GM12873 (cell line): ENCODE results near the gene EML6.

ENCODE experiments used
- TF ChIP-seq, protein P1 (sequence below): IDR thresholded peaks from 2 replicates; pipeline ENCODE4 v1.5.1; 2012; ENCODE audit warnings: low read depth, mild to moderate bottlenecking, moderate library complexity, low read length, control low read depth; ENCODE audit not compliant: insufficient read depth; ENCODE audit errors: missing control alignments

EML6 gene

DNA sequence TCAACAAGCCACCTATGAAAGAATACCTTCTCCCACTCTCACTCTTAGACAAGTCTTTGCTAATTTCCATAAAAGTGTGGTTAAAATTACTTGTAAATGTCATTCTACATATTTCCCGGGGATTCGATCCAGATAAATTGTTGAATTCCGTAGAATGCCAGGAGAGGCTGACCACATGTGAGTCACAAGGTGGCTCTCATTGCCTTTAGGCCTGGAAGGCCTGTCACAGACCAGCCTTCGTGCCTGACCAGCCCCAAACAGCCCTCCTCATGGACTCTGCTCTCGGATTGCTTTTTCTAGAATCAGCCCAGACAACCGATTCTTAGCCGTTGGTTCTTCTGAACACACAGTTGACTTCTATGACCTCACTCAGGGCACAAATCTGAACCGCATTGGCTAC is 240.8 kb downstream of the EML6 start:
- TF ChIP-seq, protein P1, sequence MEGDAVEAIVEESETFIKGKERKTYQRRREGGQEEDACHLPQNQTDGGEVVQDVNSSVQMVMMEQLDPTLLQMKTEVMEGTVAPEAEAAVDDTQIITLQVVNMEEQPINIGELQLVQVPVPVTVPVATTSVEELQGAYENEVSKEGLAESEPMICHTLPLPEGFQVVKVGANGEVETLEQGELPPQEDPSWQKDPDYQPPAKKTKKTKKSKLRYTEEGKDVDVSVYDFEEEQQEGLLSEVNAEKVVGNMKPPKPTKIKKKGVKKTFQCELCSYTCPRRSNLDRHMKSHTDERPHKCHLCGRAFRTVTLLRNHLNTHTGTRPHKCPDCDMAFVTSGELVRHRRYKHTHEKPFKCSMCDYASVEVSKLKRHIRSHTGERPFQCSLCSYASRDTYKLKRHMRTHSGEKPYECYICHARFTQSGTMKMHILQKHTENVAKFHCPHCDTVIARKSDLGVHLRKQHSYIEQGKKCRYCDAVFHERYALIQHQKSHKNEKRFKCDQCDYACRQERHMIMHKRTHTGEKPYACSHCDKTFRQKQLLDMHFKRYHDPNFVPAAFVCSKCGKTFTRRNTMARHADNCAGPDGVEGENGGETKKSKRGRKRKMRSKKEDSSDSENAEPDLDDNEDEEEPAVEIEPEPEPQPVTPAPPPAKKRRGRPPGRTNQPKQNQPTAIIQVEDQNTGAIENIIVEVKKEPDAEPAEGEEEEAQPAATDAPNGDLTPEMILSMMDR, result no peak

DNA sequence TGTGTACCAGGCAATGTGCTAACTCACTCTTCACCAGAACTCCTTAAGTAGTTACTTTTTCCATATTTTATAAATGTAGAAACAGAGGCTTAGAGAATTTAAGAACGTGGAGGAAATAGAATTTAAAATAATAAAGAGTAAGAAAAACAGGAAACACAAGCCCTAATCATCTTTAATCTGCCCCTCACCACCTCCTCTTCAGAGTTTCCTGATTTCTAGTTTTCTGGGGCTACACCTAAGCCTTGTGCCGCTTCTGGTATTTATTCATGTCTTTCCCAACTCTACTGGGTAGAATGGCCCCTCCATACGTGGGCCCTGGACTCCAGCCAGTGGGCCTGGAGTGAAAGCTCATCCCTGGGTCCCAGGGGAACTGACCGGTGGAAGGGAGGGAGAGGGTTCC is 241.4 kb downstream of the EML6 start:
- TF ChIP-seq, protein P1, result no peak

DNA sequence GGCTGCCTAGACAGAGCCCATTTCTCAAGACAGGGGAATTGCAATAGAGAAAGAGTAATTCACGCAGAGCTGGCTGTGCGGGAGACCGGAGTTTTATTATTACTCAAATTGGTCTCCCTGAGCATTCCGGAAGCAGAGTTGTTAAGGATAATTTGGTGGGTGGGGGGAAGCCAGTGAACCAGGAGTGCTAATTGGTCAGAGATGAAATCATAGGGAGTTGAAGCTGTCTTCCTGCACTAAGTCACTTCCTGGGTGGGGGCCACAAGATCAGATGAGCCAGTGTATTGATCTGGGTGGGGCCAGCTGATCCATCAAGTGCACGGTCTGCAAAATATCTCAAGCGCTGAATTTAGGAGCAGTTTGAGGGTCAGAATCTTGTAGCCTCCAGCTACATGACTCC is 242.0 kb downstream of the EML6 start:
- TF ChIP-seq, protein P1, result no peak

DNA sequence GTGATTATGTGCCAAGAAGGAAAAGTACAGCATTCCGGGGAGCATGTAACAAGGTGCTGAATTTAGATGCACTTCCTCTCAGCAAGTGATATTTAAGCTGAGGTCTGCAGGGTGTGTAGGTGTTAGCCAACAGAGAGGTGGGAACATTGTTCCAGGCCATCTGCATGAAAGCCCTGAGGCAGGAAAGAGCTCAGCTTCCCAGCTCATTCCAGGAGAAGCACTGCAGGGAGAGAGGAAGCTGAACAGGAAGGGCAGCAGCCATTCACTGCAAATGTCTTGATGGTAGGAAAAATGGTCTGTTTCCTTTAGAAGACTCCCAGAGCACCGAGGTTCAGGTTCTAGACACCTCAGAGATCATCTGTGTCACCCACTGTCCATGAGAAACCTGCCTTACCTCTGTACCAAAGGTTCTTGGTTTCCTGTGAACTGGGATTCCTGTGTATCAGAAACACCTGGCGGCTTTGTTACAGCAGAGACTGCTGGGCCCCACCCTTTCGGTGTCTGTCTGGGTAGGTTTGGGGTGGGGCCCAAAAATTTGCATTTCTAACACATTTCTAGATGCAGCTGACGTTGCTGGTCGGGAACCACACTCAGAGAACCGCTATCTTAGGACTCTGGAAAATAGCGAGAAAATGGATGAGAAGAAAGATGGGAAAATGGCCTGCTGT is 242.8 kb downstream of the EML6 start:
- TF ChIP-seq, protein P1, result no peak

DNA sequence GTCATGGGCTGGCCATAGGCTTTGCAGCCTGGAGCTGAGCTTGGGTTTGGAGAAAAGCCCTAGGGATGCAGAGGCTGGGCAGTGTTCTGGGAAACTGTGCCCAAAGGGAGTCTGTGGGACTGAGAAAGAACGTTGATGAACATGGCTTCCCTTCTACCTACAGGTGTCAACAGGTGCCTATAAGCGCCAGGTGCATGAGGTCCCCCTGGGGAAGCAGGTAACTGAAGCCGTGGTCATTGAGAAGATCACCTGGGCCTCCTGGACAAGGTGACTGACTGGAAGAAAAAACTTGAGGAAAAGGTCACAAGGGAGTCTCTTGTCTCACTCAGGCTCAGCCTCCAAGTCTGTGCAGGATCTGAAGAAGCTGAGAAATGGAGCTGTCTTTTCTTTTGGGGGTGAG is 243.4 kb downstream of the EML6 start:
- TF ChIP-seq, protein P1, result no peak

DNA sequence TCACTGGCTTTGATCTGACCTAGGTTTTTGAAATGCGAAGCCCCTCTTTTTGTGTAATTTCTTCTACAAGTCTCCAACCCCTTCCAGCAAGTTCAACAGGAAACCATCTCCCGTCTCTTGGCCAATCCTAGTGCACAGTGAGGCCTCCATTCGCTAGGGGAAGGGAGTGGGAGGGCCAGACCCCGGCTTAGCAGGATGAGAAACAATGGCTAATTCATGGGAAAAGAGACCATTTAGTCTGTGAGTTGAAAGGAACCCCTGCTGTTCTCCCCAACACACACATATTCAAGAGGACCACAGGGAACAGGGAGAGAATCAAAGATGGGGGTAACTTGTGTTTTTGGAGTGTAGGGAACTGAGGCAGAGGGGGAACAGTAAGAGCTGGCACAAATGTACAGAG is 243.8 kb downstream of the EML6 start:
- TF ChIP-seq, protein P1, result no peak

DNA sequence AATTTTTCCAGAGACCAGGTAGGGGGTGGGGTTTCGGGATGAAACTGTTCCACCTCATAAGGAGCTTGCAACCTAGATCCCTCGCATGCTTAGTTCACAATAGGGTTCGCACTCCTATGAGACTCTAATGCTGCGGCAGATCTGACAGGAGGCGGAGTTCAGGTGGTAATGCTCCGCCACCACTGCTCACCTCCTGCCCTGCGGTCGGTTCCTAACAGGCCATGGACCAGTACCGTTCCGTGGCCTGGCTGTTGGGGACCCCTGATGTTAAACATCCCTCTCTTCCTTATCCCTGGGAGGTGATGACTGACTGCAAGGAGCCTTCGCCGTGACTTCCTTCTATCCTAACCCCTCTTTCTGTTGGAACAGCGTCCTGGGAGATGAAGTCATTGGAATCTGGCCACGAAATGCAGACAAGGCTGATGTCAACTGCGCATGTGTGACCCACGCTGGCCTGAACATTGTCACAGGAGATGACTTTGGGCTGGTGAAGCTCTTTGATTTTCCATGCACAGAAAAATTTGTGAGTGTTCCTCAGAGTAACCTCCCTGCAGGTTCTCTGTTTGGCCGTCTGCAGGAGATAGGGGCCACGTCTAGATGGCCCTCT is 244.4 kb downstream of the EML6 start:
- TF ChIP-seq, protein P1, result no peak
